OCI-LY7 (cell line): ENCODE measurements around the gene CIB4. TPM values are rescaled to one million over a fixed set of nuclear protein-coding genes. Genes with fewer than 3 reads are reported as not detected.

Experiments
- BruUV-seq: library from RNA; stranded (reverse); fragments of 400-500 nt; replicated peaks from 2 replicates; lab custom pipeline; 2021; lab: Mats Ljungman, UMichigan
- CTCF ChIA-PET: fragments of 300-600 bp; sonication (Branson Sonifier 250); formaldehyde crosslinking; loops from one replicate; lab custom pipeline; 2022; ENCODE audit warnings: antibody characterized with exemption; ENCODE audit not compliant: unreplicated experiment; lab: Charles Lee
- POLR2A ChIA-PET: fragments of 300-600 bp; sonication (Branson Sonifier 250); formaldehyde crosslinking; loops from one replicate; lab custom pipeline; 2022; ENCODE audit warnings: antibody characterized with exemption; lab: Charles Lee
- DNase-seq: peaks from one replicate; pipeline ENCODE4 v3.0.0-alpha.2; 2015; ENCODE audit warnings: low spot score
- H2AFZ ChIP-seq: fragments of 200-600 bp; sonication (generic), shearing (Covaris generic); 2 replicates; pipeline ENCODE4 v1.6.1; 2014; ENCODE audit warnings: mild to moderate bottlenecking, antibody characterized with exemption, low read length, moderate library complexity
- H3K27ac ChIP-seq: fragments of 200-600 bp; sonication (generic); 2 replicates; pipeline ENCODE4 v1.5.1; 2014; ENCODE audit warnings: mixed run types, low read depth, mild to moderate bottlenecking, moderate library complexity, low read length, inconsistent platforms; ENCODE audit not compliant: poor library complexity, severe bottlenecking
- H3K36me3 ChIP-seq: fragments of 200-600 bp; sonication (generic); 2 replicates; pipeline ENCODE4 v1.6.1; 2014; ENCODE audit warnings: mild to moderate bottlenecking, antibody characterized with exemption, low read length, moderate library complexity, mixed read lengths; ENCODE audit not compliant: insufficient read depth
- H3K4me1 ChIP-seq: fragments of 200-600 bp; sonication (generic); 2 replicates; pipeline ENCODE4 v1.5.1; 2014; ENCODE audit warnings: mild to moderate bottlenecking, low read length; ENCODE audit not compliant: insufficient read depth, poor library complexity, severe bottlenecking
- H3K4me2 ChIP-seq: fragments of 200-600 bp; sonication (generic); 2 replicates; pipeline ENCODE4 v1.6.1; 2014; ENCODE audit warnings: mild to moderate bottlenecking, low read length
- H3K4me3 ChIP-seq: fragments of 200-600 bp; sonication (generic); 2 replicates; pipeline ENCODE4 v1.5.1; 2014; ENCODE audit warnings: mild to moderate bottlenecking, low read depth, low read length; ENCODE audit not compliant: poor library complexity, severe bottlenecking
- H3K79me2 ChIP-seq: fragments of 200-600 bp; sonication (generic); 2 replicates; pipeline ENCODE4 v1.6.1; 2016; ENCODE audit warnings: low read depth, mild to moderate bottlenecking, low read length, moderate library complexity, mixed read lengths; ENCODE audit not compliant: insufficient read depth
- H3K9me2 ChIP-seq: fragments of 200-600 bp; sonication (generic); 2 replicates; pipeline ENCODE4 v1.6.1; 2016; ENCODE audit warnings: mild to moderate bottlenecking, low read length, mixed read lengths; ENCODE audit not compliant: insufficient read depth
- H3K9me3 ChIP-seq: fragments of 200-600 bp; sonication (generic); 2 replicates; pipeline ENCODE4 v1.6.1; 2014; ENCODE audit warnings: mild to moderate bottlenecking, mixed run types, low read length, mixed read lengths
- H4K20me1 ChIP-seq: fragments of 200-600 bp; sonication (generic); 2 replicates; pipeline ENCODE4 v1.6.1; 2014; ENCODE audit warnings: mild to moderate bottlenecking, antibody characterized with exemption, low read length, moderate library complexity, mixed read lengths; ENCODE audit not compliant: insufficient read depth
- EZH2phosphoT487 ChIP-seq: fragments of 200-600 bp; sonication (generic); IDR thresholded peaks from 2 replicates; pipeline ENCODE4 v1.6.1; 2018; ENCODE audit warnings: low read depth, borderline replicate concordance, mild to moderate bottlenecking, mixed run types, antibody characterized with exemption, low read length, moderate library complexity, mixed read lengths
- intact Hi-C: fragments of 100-400 bp; cut with micrococcal nuclease; formaldehyde crosslinking; loops from one replicate; pipeline ENCODE4 v1.10.0; 2022; ENCODE audit not compliant: unreplicated experiment
- total RNA-seq, 2 experiments: library from RNA; depleted of rRNA in 1 of 2; stranded (reverse); fragments of >200 nt in 1 of 2; shearing (Covaris generic) in 1 of 2; gene quantifications; 2 replicates each; pipeline ENCODE4 v1.2.3, GENCODE V29; 2014 to 2022
- TF ChIP-seq, protein P1 (sequence below): fragments of 200-600 bp; sonication (generic); conservative IDR thresholded peaks from 2 replicates; pipeline ENCODE4 v1.5.1; 2014; ENCODE audit warnings: mild to moderate bottlenecking, antibody characterized with exemption, low read length, moderate library complexity, mixed read lengths

The CIB4 gene
- total RNA-seq, 2 experiments from 2014 or later = not detected

DNA sequence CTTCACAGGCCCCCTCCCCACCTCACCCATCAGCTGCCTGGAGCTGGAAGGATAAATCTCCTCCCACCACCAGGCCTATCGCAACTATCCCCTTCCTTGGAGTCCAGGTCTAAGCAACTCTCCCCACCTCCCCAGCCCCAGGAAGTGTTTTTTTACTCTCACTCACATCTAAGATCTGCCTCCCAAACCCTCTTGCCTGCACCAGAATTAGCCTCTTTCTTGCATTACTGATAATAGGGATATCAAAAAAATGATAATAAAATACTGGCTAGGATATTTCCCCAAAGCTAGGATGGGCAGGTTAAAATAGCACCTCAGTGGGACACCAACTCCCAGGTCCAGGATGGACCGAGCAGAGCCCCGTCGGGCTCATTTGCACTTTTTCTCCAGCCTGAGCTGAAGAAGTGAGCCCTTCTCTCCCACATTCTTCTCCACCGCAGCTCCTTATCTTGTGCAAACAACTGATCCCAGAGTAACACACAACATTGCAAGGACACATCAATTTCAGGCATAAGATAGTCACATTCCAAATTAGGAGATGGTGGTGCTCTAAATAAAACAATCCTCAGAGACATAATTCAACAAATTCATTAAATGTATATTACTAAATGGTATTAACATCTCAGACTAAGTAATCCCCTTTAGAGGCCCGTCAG lies 17.7 kb upstream of the CIB4 start:
- Histone ChIP-seq H3K27ac (no peak overlapping the region), H3K9me2 (no peaks in the 10 kb centered on the region), H3K9me3 (no peaks in the 10 kb centered on the region), H3K4me3 (no peak overlapping the region), H3K4me1 (no peaks in the 10 kb centered on the region), H3K4me2 (no peak overlapping the region), H3K79me2 (no peaks in the 10 kb centered on the region), H4K20me1 (no peaks in the 10 kb centered on the region), H2AFZ (no peak overlapping the region), H3K36me3 (no peaks in the 10 kb centered on the region)
- no TSS peak for BruUV-seq
- intact Hi-C loops = no loop called here
- CTCF ChIA-PET = no interaction called here
- DNase-seq = no peak
- TF ChIP-seq EZH2phosphoT487 = no peak
- TF ChIP-seq, protein P1, sequence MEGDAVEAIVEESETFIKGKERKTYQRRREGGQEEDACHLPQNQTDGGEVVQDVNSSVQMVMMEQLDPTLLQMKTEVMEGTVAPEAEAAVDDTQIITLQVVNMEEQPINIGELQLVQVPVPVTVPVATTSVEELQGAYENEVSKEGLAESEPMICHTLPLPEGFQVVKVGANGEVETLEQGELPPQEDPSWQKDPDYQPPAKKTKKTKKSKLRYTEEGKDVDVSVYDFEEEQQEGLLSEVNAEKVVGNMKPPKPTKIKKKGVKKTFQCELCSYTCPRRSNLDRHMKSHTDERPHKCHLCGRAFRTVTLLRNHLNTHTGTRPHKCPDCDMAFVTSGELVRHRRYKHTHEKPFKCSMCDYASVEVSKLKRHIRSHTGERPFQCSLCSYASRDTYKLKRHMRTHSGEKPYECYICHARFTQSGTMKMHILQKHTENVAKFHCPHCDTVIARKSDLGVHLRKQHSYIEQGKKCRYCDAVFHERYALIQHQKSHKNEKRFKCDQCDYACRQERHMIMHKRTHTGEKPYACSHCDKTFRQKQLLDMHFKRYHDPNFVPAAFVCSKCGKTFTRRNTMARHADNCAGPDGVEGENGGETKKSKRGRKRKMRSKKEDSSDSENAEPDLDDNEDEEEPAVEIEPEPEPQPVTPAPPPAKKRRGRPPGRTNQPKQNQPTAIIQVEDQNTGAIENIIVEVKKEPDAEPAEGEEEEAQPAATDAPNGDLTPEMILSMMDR = no peak
- POLR2A ChIA-PET = no interaction called here

DNA sequence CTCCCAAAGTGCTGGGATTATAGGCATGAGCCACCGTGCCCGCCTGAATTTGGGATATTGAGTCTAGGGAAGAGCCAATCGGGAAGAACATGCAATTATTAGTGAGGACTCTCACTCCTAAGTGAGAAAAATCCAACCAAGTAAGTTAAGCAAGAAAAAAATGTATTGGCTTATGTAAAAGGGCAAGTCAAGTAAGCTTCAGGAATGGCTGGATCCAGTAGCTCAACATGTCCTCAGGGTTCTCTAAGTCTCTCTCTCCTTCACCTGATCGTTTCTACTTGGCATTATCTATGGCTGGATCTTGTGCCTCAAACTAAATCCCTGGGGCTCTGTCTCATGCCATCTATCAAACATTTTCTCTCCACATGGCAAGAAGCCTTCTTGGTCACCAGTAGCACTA lies 16.1 kb upstream of the CIB4 start:
- no peaks in the 10 kb centered on the region for H4K20me1 ChIP-seq
- POLR2A ChIA-PET = interaction anchor here (1.0 kb wide), 1 partner anchor 10 kb away, joined by 4 read pairs; no protein-coding TSS in a partner anchor

More for the DNA sequence above, 16.1 kb upstream of the CIB4 start:
- TF ChIP-seq, protein P1 = no peak
- no peak for TF ChIP-seq EZH2phosphoT487
- H3K9me2 ChIP-seq = no peaks in the 10 kb centered on the region
- BruUV-seq = no TSS peak
- no peaks in the 10 kb centered on the region for H3K36me3 ChIP-seq
- DNase-seq = no peak
- H3K79me2 ChIP-seq = no peaks in the 10 kb centered on the region
- no peak overlapping the region for H3K27ac ChIP-seq
- CTCF ChIA-PET = no interaction called here
- H3K4me3 ChIP-seq = no peak overlapping the region
- no peaks in the 10 kb centered on the region for H3K4me1 ChIP-seq
- no peak overlapping the region for H3K4me2 ChIP-seq
- H2AFZ ChIP-seq = no peak overlapping the region
- no peaks in the 10 kb centered on the region for H3K9me3 ChIP-seq
- intact Hi-C loops = no loop called here
